Ovary (tissue), 9 donors: ENCODE results near the gene PPP3R2. TPM values are rescaled to one million over a fixed set of nuclear protein-coding genes. Genes with fewer than 3 reads are reported as not detected.

Source experiments
- DNase-seq, 5 donors: peaks; one replicate each; pipeline ENCODE4 v3.0.0-alpha.2; 2019 to 2020
- H3K27ac ChIP-seq, 2 donors: fragments of 200-600 bp; one replicate each; pipeline versions ENCODE4 v1.5.1 to v1.8.0; 2019 to 2022
- H3K27me3 ChIP-seq: fragments of 200-600 bp; one replicate; pipeline ENCODE4 v1.8.0; 2022
- H3K36me3 ChIP-seq: fragments of 200-600 bp; sonication (generic); one replicate; pipeline ENCODE4 v1.5.1; 2019
- H3K4me1 ChIP-seq: one replicate; pipeline ENCODE4 v1.8.1; 2013; ENCODE audit warnings: mild to moderate bottlenecking, moderate library complexity; ENCODE audit not compliant: insufficient read depth
- H3K4me3 ChIP-seq: fragments of 200-600 bp; sonication (generic); one replicate; pipeline ENCODE4 v1.5.1; 2017
- H3K9me3 ChIP-seq, 2 donors: fragments of 200-600 bp in 1 of 2; sonication (generic) in 1 of 2; one replicate each; pipeline versions ENCODE4 v1.5.1 to v1.8.1; 2013 to 2019; ENCODE audit warnings: mild to moderate bottlenecking in 1 of 2, moderate library complexity in 1 of 2
- EP300 ChIP-seq: sonication (generic); formaldehyde crosslinking; IDR thresholded peaks from one replicate; pipeline ENCODE4 v1.6.1; 2017; ENCODE audit warnings: antibody characterized with exemption
- POLR2A ChIP-seq: fragments of 450-650 bp; IDR thresholded peaks from one replicate; pipeline ENCODE4 v1.6.1; 2017; ENCODE audit warnings: antibody characterized with exemption, mild to moderate bottlenecking, moderate library complexity
- WGBS, 3 donors: extraction: QIAGEN DNeasy Blood & Tissue Kit in 1 of 3; methylation state at CpG; one replicate each; pipeline versions ENCODE4 v1.1.5 to v1.1.7; 2013 to 2017; 5-methylcytosine and 5-hydroxymethylcytosine counted together
- intact Hi-C, 4 donors: fragments of 100-400 bp; cut with DNase I; formaldehyde crosslinking; loops; one replicate each; pipeline versions ENCODE4 v1.11.0 to v1.15.1; 2022 to 2023
- polyA plus RNA-seq, 2 donors: library from polyadenylated mRNA; stranded (reverse); fragments of 200-250 nt in 1 of 2; fragments of 350-450 nt in 1 of 2; fragmentation: Illumina TruSeq in 1 of 2; extraction: RNeasy Lipid Tissue Mini Kit (QIAGEN cat#74804) in 1 of 2; gene quantifications; one replicate each; pipeline ENCODE4 v1.2.3, GENCODE V29; 2013 to 2014
- total RNA-seq, 7 donors: library from RNA; depleted of rRNA in 2 of 7; stranded (reverse); fragments of >200 nt in 2 of 7; fragmentation: NEBNext Ultra II Directional in 3 of 7; extraction: Animal tissue kit (Norgen Biotek cat#: 25700) in 3 of 7; gene quantifications; one replicate each; pipeline versions ENCODE4 v1.1.0 to v1.2.4, GENCODE V29; 2016 to 2023
- TF ChIP-seq, protein P1 (sequence below), 3 donors: fragments of 450-650 bp in 2 of 3; fragments of 200-600 bp in 1 of 3; IDR thresholded peaks; one replicate each; pipeline versions ENCODE4 v1.5.1 to v1.8.0; 2016 to 2022; ENCODE audit warnings: antibody characterized with exemption in 3 of 3, mild to moderate bottlenecking in 1 of 3
- donor health status: DM: no; HTN: no; CAD: no; lungs with moderate emphysema.
- donor health status: DM: no; HTN: no; CAD: no.
- donor health status: Bipolar disorder and iron deficiency.
- donor health status: DM: yes; HTN: yes; CAD: no.
- donor health status: DM: no; HTN: no; CAD: no.
- donor health status: DM: yes; HTN: yes; CAD: no.

Gene PPP3R2
- total and polyA plus RNA-seq, 9 donors = not detected

DNA sequence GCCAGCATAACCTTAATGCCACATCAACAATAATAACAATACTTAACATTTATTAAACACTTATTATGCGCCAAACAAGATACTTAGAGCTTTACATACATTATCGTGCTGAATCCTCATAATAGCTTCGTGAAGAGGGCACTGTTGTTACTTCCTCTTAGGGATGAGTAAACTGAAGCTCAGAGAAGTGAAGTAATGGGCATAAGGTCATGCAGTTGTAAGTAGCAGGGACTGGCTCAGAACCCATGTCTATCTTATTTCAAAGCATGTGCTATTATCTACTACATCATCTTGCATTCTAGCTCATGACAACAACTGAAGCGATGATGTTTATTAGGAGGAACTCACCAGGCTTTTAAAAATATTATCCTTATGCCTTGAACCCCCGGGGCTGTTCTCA, 34.9 kb upstream of the PPP3R2 start:
- no peaks in the 10 kb centered on the region for H3K36me3 ChIP-seq
- intact Hi-C loops = no loop called here
- TF ChIP-seq, protein P1, sequence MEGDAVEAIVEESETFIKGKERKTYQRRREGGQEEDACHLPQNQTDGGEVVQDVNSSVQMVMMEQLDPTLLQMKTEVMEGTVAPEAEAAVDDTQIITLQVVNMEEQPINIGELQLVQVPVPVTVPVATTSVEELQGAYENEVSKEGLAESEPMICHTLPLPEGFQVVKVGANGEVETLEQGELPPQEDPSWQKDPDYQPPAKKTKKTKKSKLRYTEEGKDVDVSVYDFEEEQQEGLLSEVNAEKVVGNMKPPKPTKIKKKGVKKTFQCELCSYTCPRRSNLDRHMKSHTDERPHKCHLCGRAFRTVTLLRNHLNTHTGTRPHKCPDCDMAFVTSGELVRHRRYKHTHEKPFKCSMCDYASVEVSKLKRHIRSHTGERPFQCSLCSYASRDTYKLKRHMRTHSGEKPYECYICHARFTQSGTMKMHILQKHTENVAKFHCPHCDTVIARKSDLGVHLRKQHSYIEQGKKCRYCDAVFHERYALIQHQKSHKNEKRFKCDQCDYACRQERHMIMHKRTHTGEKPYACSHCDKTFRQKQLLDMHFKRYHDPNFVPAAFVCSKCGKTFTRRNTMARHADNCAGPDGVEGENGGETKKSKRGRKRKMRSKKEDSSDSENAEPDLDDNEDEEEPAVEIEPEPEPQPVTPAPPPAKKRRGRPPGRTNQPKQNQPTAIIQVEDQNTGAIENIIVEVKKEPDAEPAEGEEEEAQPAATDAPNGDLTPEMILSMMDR (IDR thresholded peaks at IDR 0.05) = no peak
- TF ChIP-seq POLR2A = no peak
- TF ChIP-seq EP300 = no peak
- H3K4me1 ChIP-seq = no peaks in the 10 kb centered on the region
- DNase-seq = no peak
- H3K9me3 ChIP-seq = no peaks in the 10 kb centered on the region
- no peak overlapping the region for H3K27ac ChIP-seq
- 74 to 84% (median 76%) methylated on average over 5 of the region's 5 CpGs for WGBS, 3 donors
- H3K4me3 ChIP-seq = no peak overlapping the region
- H3K27me3 ChIP-seq = no peaks in the 10 kb centered on the region

DNA sequence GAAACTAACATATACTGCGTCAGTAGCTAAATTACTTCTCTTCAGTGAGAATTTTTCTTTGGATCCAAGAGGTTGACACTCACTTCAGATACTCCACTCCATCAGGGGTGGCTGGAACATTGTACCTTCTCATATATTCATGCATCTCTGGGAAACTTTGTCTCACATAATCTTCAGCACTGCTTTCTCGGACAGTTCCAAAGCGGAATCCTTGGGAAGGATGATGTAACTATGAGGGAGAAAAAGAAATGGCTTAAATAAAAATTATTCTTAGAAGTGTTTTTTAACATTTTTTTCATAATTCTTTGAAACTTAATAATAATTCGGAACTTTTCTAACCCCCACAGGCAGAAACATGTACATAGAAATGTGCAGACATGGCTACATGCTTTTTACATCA, 33.4 kb upstream of the PPP3R2 start:
- WGBS, 3 donors = 41 to 54% (median 42%) methylated on average over 4 of the region's 4 CpGs
- TF ChIP-seq POLR2A = no peak

DNA sequence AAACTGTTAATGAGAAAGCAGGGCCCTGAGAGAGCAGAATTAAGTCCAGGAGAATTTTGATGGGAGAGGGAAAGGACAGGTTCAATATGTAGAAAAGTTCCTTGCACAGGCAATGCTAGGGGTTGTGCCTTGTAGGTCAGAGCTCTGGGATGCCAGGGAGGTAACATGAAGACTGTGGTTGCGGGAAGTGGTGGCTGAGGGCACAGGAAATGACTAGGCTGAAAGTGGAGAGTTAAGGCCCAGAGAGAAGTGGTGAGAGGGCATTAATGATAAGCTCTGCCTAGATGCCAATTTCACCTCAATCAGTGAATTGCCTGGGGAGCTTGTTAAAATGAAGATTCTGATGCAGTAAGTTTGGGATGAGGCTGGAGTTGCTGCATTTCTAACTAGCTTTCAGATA, 31.5 kb upstream of the PPP3R2 start:
- H3K36me3 ChIP-seq = no peaks in the 10 kb centered on the region

More for the DNA sequence above, 33.4 kb upstream of the PPP3R2 start:
- Histone ChIP-seq H3K36me3 (no peaks in the 10 kb centered on the region), H3K27me3 (no peaks in the 10 kb centered on the region), H3K4me3 (no peak overlapping the region), H3K9me3 (no peaks in the 10 kb centered on the region), H3K27ac (no peak overlapping the region), H3K4me1 (no peaks in the 10 kb centered on the region)
- intact Hi-C loops = no loop called here
- no peak for DNase-seq

DNA sequence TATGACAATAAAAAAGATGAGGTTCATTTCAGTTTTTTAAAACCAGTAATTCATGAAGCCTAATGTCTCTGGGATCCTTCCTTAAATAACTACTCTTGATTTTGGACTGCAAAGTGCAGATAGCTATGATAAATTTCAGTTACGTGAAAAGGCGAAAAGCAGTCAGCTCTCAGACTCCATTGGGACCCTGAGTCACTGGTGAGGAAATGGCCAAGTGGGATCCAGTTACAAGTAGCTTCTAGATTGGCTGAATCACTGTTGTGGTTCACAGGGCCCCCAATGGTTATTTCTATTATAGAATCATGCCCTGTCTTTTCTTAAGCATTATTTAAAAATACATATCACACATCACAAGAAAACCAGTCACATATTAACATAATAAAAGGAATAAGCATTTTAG, 31.1 kb upstream of the PPP3R2 start:
- intact Hi-C loops = no loop called here
- Histone ChIP-seq H3K9me3 (no peaks in the 10 kb centered on the region), H3K36me3 (no peaks in the 10 kb centered on the region), H3K27ac (no peak overlapping the region), H3K4me3 (no peak overlapping the region), H3K4me1 (no peaks in the 10 kb centered on the region), H3K27me3 (no peaks in the 10 kb centered on the region)
- 87 to 96% (median 94%) methylated on average over 2 of the region's 2 CpGs for WGBS, 3 donors
- TF ChIP-seq, protein P1 (IDR thresholded peaks at IDR 0.05) = no peak
- TF ChIP-seq POLR2A (no peak), EP300 (no peak)
- DNase-seq = no peak

More for the DNA sequence above, 31.5 kb upstream of the PPP3R2 start:
- intact Hi-C loops = no loop called here
- Histone ChIP-seq H3K4me3 (no peak overlapping the region), H3K27me3 (no peaks in the 10 kb centered on the region), H3K9me3 (no peaks in the 10 kb centered on the region), H3K4me1 (no peaks in the 10 kb centered on the region), H3K27ac (no peak overlapping the region)
- DNase-seq = no peak
- TF ChIP-seq, protein P1 (IDR thresholded peaks at IDR 0.05) = no peak
- TF ChIP-seq EP300 (no peak), POLR2A (no peak)
- 87 to 88% (median 87%) methylated on average over 1 of the region's 1 CpG for WGBS, 3 donors

DNA sequence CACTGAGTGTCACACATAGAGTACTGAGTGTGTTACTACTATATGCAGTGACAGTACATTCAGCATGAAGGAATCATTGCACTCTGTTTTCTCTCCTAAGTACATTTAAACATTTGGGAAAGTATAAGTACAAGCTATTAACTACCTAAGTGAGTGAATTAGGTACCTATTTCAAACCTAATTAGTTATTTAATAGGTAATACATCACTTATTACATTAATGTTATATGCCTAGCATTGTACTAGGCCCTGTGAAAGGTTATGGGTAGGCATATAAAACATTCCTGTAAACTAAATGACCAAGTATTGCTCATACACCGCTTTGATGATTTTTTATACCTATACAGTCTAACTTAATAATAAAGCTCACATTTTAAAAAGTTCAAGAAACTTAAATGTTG, 25.7 kb upstream of the PPP3R2 start:
- no peaks in the 10 kb centered on the region for H3K4me1 ChIP-seq
- H3K27ac ChIP-seq = no peak overlapping the region
- no peaks in the 10 kb centered on the region for H3K9me3 ChIP-seq
- WGBS, 3 donors = 95 to 98% (median 97%) methylated on average over 1 of the region's 1 CpG
- no peaks in the 10 kb centered on the region for H3K36me3 ChIP-seq
- H3K27me3 ChIP-seq = no peaks in the 10 kb centered on the region
- no peak for DNase-seq
- TF ChIP-seq POLR2A (no peak), EP300 (no peak)
- TF ChIP-seq, protein P1 (IDR thresholded peaks at IDR 0.05) = no peak
- no peak overlapping the region for H3K4me3 ChIP-seq
- intact Hi-C loops = no loop called here
